Memory B cell (primary cell): ENCODE results near the gene BRSK2.

ENCODE experiments used
- ATAC-seq: fragments of 150-1000 bp; cut with Tn5 transposase; 2 replicates; pipeline ENCODE4 v1.10.0; 2021; ENCODE audit warnings: low read depth, mild to moderate bottlenecking, moderate library complexity
- DNase-seq, 2 donors: peaks; one replicate each; pipeline ENCODE4 v3.0.0; 2022; ENCODE audit warnings: low spot score in 2 of 2
- H3K27ac Mint-ChIP-seq: one replicate; pipeline ENCODE4 v1.8.0; 2022; ENCODE audit warnings: mild to moderate bottlenecking, moderate library complexity, mixed read lengths
- H3K27me3 Mint-ChIP-seq: one replicate; pipeline ENCODE4 v1.8.0; 2022; ENCODE audit warnings: mixed read lengths
- H3K36me3 Mint-ChIP-seq: one replicate; pipeline ENCODE4 v1.8.0; 2022; ENCODE audit warnings: mild to moderate bottlenecking, mixed read lengths
- H3K4me1 Mint-ChIP-seq: one replicate; pipeline ENCODE4 v1.8.0; 2022; ENCODE audit warnings: mixed read lengths
- H3K4me3 Mint-ChIP-seq: one replicate; pipeline ENCODE4 v1.8.0; 2022; ENCODE audit warnings: mild to moderate bottlenecking, moderate library complexity, mixed read lengths
- H3K9me3 Mint-ChIP-seq: one replicate; pipeline ENCODE4 v1.8.0; 2022; ENCODE audit warnings: mixed read lengths

The BRSK2 gene

DNA sequence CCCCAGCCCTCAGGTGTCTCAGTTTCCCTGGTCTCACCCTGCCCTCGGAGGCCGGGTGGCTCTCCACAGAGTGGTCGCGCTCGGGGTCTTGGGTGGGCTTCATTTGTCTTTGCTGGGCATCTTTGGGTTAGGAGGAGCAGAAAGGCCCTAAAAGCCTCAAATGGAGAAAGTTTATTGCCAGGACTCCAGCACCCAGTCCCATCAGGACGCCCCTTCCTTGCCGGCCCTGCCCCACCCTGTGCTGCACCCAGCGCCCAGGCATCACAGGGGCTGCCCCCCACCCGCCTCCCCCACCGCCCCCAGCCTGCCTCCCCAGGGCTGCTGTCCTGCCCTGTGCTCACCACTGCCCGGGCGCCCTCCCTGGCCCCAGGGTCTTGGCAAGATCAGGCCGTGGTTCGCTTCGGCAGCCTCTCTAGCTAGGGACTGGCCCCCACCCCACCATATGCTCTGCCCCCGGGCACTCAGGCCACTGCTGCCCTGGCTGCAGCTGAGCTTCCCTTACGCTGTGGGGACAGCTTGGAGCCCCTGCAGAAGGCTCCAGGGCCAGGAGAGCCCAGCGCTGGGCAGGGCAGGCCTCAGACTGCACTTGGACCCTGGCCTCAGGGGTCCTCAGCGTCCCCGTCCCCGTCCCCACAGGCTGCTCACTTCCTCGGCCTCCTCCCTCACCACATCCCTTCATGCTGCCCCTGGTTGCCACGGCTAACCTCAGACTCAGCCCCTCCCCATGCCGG lies 65.5 kb downstream of the BRSK2 start:
- Mint-ChIP-seq H3K4me1 (no peaks in the 10 kb centered on the region), H3K9me3 (no peaks in the 10 kb centered on the region), H3K27me3 (peaks cover 2% of the 10 kb centered on the region), H3K4me3 (no peak overlapping the region), H3K27ac (no peak overlapping the region), H3K36me3 (no peaks in the 10 kb centered on the region)
- ATAC-seq (no peak), DNase-seq (no peak)

DNA sequence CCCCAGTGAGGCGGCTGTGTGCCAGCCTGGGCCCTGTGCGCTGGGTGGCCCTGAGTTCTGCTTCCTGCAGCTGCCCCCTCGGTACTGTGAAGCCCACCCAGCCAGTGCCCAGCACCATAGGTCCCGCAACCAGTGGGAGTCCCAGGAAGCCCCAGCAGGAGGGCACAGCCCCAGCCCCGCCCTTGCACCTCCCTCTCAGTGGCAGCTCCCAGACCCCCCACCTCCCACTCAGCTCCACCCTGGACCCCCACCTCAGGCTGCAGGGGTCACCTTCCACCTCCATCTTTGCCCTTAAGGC lies 66.0 kb downstream of the BRSK2 start:
- ATAC-seq, result no peak
- Mint-ChIP-seq H3K4me3 (no peak overlapping the region), H3K36me3 (no peaks in the 10 kb centered on the region), H3K27ac (no peak overlapping the region), H3K27me3 (peaks cover 2% of the 10 kb centered on the region), H3K4me1 (no peaks in the 10 kb centered on the region), H3K9me3 (no peaks in the 10 kb centered on the region)
- no peak for DNase-seq

DNA sequence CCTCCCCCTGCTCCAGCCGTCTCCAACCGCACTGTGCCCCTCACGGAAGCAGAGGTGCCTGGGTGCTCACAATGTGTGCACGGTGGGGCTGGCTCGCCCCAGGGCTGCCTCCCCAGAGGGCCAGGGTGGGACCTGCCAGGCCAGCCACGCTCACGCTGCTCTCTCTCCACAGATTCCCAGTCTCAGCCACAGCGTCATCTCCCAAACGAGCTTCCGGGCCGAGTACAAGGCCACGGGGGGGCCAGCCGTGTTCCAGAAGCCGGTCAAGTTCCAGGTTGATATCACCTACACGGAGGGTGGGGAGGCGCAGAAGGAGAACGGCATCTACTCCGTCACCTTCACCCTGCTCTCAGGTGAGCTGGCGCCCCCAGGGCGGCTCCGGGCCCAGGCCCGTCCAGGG lies 66.4 kb downstream of the BRSK2 start:
- ATAC-seq (no peak), DNase-seq (no peak)
- no peaks in the 10 kb centered on the region for H3K4me1 Mint-ChIP-seq
- peaks cover 2% of the 10 kb centered on the region for H3K27me3 Mint-ChIP-seq
- H3K4me3 Mint-ChIP-seq, result no peak overlapping the region
- no peaks in the 10 kb centered on the region for H3K36me3 Mint-ChIP-seq
- H3K27ac Mint-ChIP-seq, result no peak overlapping the region
- H3K9me3 Mint-ChIP-seq, result no peaks in the 10 kb centered on the region

DNA sequence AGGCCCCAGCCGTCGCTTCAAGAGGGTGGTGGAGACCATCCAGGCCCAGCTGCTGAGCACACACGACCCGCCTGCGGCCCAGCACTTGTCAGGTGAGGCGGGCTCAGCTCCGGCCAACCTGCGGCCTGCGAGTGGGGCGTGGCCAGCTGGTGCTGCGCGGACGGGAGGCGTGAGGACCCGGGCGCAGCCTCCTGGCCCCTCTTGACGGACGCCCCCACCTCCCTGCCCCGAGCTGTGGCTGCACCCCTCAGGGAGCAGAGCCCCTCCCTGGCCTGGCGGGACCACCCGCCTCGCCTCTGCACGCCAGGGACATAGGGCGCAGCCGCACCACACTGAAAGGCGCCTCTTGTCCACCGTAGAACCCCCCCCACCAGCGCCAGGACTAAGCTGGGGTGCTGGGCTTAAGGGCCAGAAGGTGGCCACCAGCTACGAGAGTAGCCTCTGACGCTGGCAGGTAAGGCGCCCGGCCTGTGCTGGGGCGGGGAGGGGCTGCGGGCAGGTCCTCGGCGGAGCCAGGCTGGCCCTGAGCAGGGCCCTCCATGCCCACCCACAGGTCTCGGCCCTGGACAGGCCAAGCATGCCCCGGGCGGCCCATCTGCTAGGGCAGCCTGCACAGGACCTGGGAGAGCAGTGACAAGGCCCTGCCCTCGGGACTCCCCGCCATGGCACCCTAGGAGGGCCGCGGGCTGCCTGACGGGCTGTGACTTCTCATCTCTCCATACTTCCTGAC lies 67.0 kb downstream of the BRSK2 start:
- no peaks in the 10 kb centered on the region for H3K4me1 Mint-ChIP-seq
- no peak overlapping the region for H3K4me3 Mint-ChIP-seq
- no peak overlapping the region for H3K27ac Mint-ChIP-seq
- DNase-seq (no peak), ATAC-seq (no peak)
- no peaks in the 10 kb centered on the region for H3K9me3 Mint-ChIP-seq
- peaks cover 2% of the 10 kb centered on the region for H3K27me3 Mint-ChIP-seq
- no peaks in the 10 kb centered on the region for H3K36me3 Mint-ChIP-seq

DNA sequence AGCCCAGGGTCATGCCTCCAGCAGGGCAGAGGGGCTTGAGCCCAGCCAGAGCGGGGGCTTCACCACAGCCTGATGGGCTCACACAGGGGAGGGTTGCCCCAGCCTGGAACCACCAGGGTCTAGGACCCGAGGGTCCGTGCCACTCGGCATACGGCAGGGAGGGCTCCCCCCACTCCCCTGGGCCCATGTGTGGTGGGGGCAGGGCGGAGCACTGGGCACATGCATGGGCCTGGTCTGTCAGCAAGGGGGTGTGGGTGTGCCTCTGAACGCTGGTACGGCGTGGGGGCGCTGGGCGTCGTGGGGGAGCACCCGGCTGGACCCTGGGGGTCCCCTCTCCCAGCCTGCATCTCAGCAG lies 67.6 kb downstream of the BRSK2 start:
- Mint-ChIP-seq H3K27ac (no peak overlapping the region), H3K36me3 (no peaks in the 10 kb centered on the region), H3K9me3 (no peaks in the 10 kb centered on the region), H3K27me3 (peaks cover 2% of the 10 kb centered on the region), H3K4me1 (no peaks in the 10 kb centered on the region), H3K4me3 (no peak overlapping the region)
- DNase-seq (no peak), ATAC-seq (no peak)

DNA sequence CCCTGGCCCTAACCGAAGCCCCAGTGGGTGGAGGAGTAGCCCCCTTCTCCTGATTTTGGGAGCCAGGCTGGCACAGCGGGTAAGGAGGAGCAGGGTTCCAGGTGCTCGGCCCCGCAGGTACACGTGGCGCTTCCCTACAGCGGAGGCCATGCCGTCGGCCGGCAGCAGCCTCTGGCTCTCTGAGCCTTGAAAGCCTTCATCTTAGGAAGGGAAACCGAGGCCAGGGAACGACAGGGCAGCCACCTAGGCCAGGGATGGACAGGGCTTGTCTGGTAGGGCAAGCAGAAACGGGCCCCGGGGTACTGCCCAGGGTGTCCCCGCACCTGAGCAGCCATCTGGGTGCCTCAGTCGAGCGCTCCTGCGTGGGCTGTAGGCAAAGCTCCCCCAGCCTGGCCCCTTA lies 68.1 kb downstream of the BRSK2 start:
- H3K9me3 Mint-ChIP-seq, result no peaks in the 10 kb centered on the region
- DNase-seq, result no peak
- no peak overlapping the region for H3K27ac Mint-ChIP-seq
- H3K36me3 Mint-ChIP-seq, result no peaks in the 10 kb centered on the region
- peaks cover 2% of the 10 kb centered on the region for H3K27me3 Mint-ChIP-seq
- no peak overlapping the region for H3K4me3 Mint-ChIP-seq
- no peaks in the 10 kb centered on the region for H3K4me1 Mint-ChIP-seq
- ATAC-seq, result no peak

DNA sequence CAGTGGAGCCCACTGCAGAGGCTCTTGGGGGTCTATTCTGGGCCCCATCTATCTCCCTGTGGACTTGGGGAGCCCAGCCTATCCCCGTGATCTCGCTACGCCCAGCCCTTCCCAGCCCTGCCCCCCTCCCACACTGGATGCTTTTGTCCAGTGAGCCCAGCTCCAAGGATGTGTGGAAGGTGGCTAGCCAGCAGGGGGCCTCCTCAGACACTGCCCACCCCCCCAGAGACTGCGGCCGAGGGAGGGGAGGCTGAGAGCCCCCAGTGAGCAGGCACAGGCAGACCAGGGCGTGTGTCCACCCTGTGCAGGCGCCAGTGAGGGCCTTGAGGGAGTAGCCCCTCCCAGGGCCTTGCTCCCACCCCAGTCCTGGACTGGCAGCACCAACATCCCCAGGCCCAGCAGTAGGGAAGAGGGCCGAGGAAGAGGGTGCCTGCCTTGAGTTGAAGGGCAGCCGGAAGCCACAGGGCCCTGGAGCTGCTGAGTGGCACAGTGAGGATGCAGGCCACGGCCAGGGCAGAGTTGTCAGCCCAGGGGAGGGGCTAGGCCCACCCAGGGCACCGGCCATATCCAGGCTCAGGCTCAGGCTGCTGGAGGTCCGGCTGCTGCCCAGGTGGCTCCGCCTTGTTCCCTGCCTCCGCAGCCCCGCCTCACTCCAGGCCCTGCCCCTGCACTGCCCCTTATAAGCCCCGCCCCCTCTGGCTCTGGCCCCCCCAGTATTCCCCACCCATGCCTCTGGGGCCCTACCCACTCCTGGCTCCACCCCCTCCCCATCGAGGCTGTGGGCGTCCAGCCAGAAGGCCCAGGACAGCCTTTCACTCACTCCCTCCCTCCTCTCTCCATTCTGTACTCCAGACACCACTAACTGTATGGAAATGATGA lies 68.8 kb downstream of the BRSK2 start:
- DNase-seq, result no peak
- no peaks in the 10 kb centered on the region for H3K36me3 Mint-ChIP-seq
- ATAC-seq, result no peak
- no peaks in the 10 kb centered on the region for H3K27me3 Mint-ChIP-seq
- peak overlapping the region; percentile 63 for H3K27ac Mint-ChIP-seq
- H3K4me3 Mint-ChIP-seq, result no peak overlapping the region
- no peaks in the 10 kb centered on the region for H3K9me3 Mint-ChIP-seq
- no peaks in the 10 kb centered on the region for H3K4me1 Mint-ChIP-seq

DNA sequence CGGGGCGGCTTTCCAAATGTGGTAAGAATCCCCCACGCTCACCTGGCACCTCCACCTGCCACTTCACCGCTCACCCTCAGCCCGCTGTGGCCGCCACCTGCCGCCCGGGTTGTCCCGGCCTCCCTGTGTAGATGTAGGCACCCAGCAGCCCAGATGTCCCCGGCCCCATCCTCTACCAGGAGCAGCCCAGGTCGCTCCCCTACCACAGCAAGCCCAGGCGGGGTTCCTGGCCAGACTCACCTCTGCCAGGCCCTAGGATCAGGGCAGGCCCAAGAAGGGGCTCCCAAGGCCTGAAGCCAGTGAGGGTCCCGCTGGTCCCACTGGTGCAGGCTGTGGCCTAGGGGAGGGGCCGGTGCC lies 69.5 kb downstream of the BRSK2 start:
- DNase-seq (no peak), ATAC-seq (no peak)
- Mint-ChIP-seq H3K4me3 (no peak overlapping the region), H3K27me3 (no peaks in the 10 kb centered on the region), H3K4me1 (no peaks in the 10 kb centered on the region), H3K27ac (peak overlapping the region; percentile 63), H3K36me3 (no peaks in the 10 kb centered on the region), H3K9me3 (no peaks in the 10 kb centered on the region)

DNA sequence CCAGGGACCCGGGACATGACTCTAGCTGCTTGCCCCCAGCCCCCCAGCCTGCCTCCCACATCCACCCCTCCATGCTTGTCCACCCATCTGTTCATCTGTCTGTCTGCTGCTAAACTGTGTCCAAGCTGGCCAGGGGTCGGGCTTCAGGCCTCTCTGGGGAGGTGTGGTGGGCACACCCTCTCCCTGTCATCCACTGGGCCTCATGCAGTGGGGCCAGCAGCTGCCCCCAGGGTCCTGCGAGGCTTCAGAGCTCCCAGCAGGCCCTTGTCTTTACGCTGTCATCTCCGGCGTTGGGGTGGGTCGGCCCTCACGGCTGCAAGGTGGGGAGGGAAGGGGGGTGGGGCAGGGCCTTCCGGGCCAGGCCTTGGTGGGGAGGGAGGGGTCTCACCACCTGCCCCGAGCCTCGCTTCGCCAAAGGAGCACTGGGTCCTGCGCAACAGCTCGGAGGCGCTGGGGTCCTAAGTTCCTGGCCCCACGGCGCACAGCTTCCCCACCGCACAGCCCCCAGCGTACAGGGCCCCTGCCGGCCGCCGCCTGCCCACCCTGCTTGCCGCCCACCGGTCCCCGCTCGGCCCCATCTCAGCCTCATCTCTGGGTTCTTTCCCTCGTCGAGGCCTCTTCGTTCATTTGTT lies 70.1 kb downstream of the BRSK2 start:
- ATAC-seq, result no peak
- H3K4me3 Mint-ChIP-seq, result no peak overlapping the region
- DNase-seq, result no peak
- H3K36me3 Mint-ChIP-seq, result no peaks in the 10 kb centered on the region
- no peaks in the 10 kb centered on the region for H3K27me3 Mint-ChIP-seq
- H3K27ac Mint-ChIP-seq, result no peak overlapping the region
- no peaks in the 10 kb centered on the region for H3K9me3 Mint-ChIP-seq
- no peaks in the 10 kb centered on the region for H3K4me1 Mint-ChIP-seq

DNA sequence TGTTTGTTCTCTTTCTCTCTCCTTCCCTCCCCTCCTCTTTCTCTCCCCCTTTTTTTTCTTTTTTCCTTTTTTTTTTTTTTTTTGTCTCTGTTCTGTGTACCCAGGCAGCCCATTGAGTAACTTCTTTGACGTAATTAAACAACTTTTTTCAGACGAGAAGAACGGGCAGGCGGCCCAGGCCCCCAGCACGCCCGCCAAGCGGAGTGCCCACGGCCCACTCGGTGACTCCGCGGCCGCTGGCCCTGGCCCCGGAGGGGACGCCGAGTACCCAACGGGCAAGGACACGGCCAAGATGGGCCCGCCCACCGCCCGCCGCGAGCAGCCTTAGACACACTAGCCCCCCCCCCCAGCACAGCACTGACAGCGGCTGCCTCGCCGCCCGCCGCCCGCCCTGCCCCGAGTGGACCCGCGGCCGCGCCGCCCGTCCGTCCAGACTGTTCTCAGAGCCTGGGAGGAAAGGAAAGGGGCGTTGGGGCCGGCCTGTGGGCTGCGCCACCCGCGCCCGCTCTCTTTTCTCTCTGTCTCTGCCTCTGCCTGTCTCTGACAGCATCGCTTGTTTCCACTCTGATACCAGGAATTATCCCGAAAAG lies 70.8 kb downstream of the BRSK2 start:
- DNase-seq, result no peak
- no peak for ATAC-seq
- no peaks in the 10 kb centered on the region for H3K27me3 Mint-ChIP-seq
- H3K27ac Mint-ChIP-seq, result no peak overlapping the region
- peaks cover 3% of the 10 kb centered on the region for H3K36me3 Mint-ChIP-seq
- no peak overlapping the region for H3K4me3 Mint-ChIP-seq
- no peaks in the 10 kb centered on the region for H3K9me3 Mint-ChIP-seq
- H3K4me1 Mint-ChIP-seq, result no peaks in the 10 kb centered on the region

DNA sequence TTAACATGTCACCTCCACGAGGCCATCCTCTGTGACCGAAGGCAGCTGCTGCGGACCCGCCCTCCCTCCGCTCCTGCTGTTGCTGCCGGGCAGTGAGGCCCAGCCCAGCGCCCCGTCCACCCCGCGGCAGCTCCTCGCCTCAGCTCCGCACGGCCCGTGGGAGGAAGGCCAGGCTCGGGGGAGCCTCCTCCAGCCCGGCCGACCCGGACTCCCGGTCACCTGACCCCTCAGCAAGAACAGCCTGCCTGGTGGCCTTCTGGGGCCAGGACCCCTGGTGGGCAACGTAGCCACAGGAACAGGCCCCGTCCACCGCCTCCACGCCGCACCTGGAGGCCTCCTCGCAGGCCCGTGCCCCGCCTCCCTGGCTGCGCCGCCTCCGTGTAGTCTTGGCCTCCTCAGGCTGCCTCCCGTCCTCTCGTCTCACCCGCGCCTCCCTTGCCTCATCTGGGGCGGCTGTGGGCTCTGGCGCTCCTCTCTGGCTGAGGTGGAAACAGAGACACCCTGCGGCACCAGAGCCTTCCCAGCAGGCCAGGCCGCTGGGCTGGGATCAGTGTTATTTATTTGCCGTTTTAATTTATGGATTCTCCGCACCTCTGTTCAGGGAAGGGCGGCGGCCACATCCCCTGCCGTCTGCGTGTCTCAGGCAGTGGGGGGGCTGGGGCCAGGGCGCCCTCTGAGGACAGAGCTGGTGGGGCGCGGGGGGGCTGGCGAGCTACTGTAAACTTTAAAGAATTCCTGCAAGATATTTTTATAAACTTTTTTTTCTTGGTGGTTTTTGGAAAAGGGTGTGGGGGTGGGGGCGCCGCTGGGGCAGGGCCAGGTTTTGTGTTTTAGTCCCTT lies 71.5 kb downstream of the BRSK2 start:
- Mint-ChIP-seq H3K36me3 (peaks cover 9% of the 10 kb centered on the region), H3K4me1 (no peaks in the 10 kb centered on the region), H3K27me3 (no peaks in the 10 kb centered on the region), H3K9me3 (no peaks in the 10 kb centered on the region), H3K4me3 (no peak overlapping the region), H3K27ac (no peak overlapping the region)
- DNase-seq, result no peak
- no peak for ATAC-seq

DNA sequence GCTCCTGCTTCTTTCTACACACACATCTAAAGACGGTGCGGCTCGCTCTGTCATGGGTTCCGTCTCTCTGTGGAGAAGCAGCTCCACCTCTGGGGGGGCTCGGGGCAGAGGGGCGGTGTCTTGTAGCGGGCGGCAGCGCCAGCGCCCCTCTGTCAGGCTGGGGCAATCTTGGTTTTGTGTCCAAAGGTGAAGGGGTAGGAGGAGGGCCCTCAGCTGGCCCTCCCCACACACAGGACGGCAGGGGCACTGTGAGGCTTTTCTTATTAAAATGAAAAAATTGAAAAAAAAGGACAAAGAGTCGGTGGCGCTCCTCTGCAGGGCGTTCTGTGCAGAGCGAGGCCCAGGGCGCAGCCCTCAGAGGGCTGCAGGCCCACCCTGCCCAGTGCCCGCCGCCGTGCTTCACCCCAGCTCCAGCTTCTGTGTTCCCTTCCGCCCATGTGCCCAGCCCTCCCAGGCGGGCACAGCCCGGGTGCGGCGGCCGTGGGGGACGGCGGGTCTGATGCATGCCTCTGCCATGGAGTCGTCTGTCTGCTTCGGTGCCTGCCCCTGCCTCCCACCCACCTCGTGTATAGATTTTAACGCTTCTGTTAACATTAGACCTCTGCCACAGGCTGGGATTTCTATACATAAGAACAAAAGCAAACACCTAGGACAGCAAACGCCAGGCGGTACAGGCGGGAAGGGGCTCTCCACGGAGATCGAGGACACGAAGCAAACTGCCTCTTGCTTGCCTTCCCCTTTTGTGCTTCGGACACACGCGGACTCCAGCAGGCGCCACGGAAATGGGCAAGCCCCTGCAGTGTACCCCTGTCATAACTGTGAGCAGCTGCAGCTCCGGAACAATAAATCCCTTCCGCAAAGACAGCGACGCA lies 72.3 kb downstream of the BRSK2 start:
- H3K4me3 Mint-ChIP-seq, result no peak overlapping the region
- H3K9me3 Mint-ChIP-seq, result no peaks in the 10 kb centered on the region
- peaks cover 13% of the 10 kb centered on the region for H3K36me3 Mint-ChIP-seq
- DNase-seq, result no peak
- no peaks in the 10 kb centered on the region for H3K27me3 Mint-ChIP-seq
- no peak for ATAC-seq
- H3K27ac Mint-ChIP-seq, result no peak overlapping the region
- no peaks in the 10 kb centered on the region for H3K4me1 Mint-ChIP-seq

DNA sequence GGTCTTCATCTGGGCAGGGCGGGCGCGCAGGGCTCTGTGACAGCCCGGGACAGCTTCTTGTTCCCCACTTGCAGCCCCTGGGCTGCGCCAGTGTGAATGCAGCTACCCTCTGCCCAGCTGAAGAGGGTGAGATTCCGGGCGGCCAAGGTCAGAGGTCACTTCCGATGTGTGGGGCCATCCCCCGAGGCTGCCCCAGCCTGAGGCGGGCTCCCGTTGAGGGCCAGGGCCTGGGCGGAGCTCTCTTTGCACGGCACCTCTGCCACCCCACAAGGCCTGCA lies 72.9 kb downstream of the BRSK2 start:
- H3K36me3 Mint-ChIP-seq, result peaks cover 16% of the 10 kb centered on the region
- H3K27ac Mint-ChIP-seq, result no peak overlapping the region
- ATAC-seq (no peak), DNase-seq (no peak)
- H3K4me1 Mint-ChIP-seq, result no peaks in the 10 kb centered on the region
- H3K9me3 Mint-ChIP-seq, result no peaks in the 10 kb centered on the region
- H3K27me3 Mint-ChIP-seq, result no peaks in the 10 kb centered on the region
- no peak overlapping the region for H3K4me3 Mint-ChIP-seq
